Vagina (tissue), 2 donors: ENCODE measurements around the gene MPHOSPH9.

Experiments used
- POLR2A ChIP-seq, 2 donors: fragments of 450-650 bp; IDR thresholded peaks; one replicate each; pipeline ENCODE4 v1.6.1; 2017; ENCODE audit warnings: antibody characterized with exemption in 2 of 2, mild to moderate bottlenecking in 2 of 2, moderate library complexity in 2 of 2
- TF ChIP-seq, protein P1 (sequence below), 3 experiments: fragments of 450-650 bp in 2 of 3; fragments of 200-600 bp in 1 of 3; sonication (generic) in 1 of 3; IDR thresholded peaks; one replicate each; pipeline ENCODE4 v1.5.1; 2017 to 2019; ENCODE audit warnings: antibody characterized with exemption in 3 of 3, mild to moderate bottlenecking in 2 of 3, moderate library complexity in 2 of 3

DNA sequence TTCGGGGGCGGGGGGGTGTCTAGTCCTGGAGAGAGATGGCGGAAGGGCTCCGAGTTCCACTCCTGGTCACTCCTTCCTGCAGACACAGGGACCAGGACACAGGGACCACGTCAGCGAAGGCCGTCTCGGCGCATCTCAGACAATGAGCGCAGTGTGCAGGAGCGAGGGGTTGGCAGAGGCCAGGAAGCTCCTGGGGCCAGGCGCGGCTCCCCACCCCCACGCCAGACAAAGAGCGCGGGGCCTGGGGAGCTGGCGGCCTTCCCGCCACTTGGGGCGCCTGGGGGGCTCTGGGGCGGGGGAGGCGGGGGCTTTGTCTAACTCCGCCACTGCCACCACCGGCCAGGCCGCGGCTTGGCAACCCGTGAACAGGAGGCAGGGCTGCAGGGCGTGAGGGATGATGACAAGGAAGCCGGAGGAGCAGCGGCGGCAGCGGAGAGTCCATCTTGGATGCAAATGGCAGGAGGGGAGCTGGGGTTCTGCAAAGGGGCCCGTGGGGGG, 36.5 kb upstream of the MPHOSPH9 start:
- TF ChIP-seq, protein P1, sequence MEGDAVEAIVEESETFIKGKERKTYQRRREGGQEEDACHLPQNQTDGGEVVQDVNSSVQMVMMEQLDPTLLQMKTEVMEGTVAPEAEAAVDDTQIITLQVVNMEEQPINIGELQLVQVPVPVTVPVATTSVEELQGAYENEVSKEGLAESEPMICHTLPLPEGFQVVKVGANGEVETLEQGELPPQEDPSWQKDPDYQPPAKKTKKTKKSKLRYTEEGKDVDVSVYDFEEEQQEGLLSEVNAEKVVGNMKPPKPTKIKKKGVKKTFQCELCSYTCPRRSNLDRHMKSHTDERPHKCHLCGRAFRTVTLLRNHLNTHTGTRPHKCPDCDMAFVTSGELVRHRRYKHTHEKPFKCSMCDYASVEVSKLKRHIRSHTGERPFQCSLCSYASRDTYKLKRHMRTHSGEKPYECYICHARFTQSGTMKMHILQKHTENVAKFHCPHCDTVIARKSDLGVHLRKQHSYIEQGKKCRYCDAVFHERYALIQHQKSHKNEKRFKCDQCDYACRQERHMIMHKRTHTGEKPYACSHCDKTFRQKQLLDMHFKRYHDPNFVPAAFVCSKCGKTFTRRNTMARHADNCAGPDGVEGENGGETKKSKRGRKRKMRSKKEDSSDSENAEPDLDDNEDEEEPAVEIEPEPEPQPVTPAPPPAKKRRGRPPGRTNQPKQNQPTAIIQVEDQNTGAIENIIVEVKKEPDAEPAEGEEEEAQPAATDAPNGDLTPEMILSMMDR (IDR thresholded peaks at IDR 0.05) = no peak
- TF ChIP-seq POLR2A (IDR thresholded peaks at IDR 0.05) = no peak
